HL-60 (cell line): ENCODE results near the gene MOV10L1.

Source experiments
- POLR2AphosphoS5 ChIP-seq: IDR thresholded peaks from 2 replicates; pipeline ENCODE4 v1.6.1; 2012; ENCODE audit warnings: low read depth
- TF ChIP-seq, protein P1 (sequence below): IDR thresholded peaks from one replicate; pipeline ENCODE4 v1.5.1; 2011; ENCODE audit warnings: low read length, control low read depth, inconsistent platforms; ENCODE audit not compliant: insufficient read depth
- TF ChIP-seq, protein P2 (sequence below): IDR thresholded peaks from 2 replicates; pipeline ENCODE4 v1.6.1; 2012; ENCODE audit warnings: low read depth; ENCODE audit not compliant: insufficient replicate concordance

DNA sequence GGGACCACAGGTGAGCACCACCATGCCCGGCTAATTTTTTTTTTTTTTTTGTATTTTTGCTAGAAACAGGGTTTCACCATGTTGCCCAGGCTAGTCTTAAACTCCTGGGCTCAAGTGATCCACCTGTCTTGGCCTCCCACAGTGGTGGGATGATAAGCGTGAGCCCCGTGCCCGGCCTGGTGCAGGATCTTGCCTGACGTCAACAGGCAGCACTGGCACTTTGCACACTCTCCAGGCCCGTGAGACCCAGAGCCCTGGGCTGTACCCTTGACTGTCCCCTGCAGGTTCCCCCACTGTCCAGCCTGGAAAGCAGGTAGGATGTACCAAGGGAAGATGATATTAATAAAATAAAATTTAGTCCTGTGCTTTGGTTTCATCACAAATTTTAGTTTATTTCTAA is 51.7 kb downstream of the MOV10L1 start:
- TF ChIP-seq, protein P1, sequence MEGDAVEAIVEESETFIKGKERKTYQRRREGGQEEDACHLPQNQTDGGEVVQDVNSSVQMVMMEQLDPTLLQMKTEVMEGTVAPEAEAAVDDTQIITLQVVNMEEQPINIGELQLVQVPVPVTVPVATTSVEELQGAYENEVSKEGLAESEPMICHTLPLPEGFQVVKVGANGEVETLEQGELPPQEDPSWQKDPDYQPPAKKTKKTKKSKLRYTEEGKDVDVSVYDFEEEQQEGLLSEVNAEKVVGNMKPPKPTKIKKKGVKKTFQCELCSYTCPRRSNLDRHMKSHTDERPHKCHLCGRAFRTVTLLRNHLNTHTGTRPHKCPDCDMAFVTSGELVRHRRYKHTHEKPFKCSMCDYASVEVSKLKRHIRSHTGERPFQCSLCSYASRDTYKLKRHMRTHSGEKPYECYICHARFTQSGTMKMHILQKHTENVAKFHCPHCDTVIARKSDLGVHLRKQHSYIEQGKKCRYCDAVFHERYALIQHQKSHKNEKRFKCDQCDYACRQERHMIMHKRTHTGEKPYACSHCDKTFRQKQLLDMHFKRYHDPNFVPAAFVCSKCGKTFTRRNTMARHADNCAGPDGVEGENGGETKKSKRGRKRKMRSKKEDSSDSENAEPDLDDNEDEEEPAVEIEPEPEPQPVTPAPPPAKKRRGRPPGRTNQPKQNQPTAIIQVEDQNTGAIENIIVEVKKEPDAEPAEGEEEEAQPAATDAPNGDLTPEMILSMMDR, result no peak
- no peak for TF ChIP-seq POLR2AphosphoS5
- TF ChIP-seq, protein P2, sequence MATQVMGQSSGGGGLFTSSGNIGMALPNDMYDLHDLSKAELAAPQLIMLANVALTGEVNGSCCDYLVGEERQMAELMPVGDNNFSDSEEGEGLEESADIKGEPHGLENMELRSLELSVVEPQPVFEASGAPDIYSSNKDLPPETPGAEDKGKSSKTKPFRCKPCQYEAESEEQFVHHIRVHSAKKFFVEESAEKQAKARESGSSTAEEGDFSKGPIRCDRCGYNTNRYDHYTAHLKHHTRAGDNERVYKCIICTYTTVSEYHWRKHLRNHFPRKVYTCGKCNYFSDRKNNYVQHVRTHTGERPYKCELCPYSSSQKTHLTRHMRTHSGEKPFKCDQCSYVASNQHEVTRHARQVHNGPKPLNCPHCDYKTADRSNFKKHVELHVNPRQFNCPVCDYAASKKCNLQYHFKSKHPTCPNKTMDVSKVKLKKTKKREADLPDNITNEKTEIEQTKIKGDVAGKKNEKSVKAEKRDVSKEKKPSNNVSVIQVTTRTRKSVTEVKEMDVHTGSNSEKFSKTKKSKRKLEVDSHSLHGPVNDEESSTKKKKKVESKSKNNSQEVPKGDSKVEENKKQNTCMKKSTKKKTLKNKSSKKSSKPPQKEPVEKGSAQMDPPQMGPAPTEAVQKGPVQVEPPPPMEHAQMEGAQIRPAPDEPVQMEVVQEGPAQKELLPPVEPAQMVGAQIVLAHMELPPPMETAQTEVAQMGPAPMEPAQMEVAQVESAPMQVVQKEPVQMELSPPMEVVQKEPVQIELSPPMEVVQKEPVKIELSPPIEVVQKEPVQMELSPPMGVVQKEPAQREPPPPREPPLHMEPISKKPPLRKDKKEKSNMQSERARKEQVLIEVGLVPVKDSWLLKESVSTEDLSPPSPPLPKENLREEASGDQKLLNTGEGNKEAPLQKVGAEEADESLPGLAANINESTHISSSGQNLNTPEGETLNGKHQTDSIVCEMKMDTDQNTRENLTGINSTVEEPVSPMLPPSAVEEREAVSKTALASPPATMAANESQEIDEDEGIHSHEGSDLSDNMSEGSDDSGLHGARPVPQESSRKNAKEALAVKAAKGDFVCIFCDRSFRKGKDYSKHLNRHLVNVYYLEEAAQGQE, result no peak
